HG03108 (cell line): ENCODE measurements around the gene CLIC5.

Experiments used
- ATAC-seq: cut with Tn5 transposase; IDR thresholded peaks from one replicate; pipeline ENCODE4 v1.9.1; 2021; ENCODE audit warnings: moderate library complexity; ENCODE audit not compliant: unreplicated experiment

Gene CLIC5

DNA sequence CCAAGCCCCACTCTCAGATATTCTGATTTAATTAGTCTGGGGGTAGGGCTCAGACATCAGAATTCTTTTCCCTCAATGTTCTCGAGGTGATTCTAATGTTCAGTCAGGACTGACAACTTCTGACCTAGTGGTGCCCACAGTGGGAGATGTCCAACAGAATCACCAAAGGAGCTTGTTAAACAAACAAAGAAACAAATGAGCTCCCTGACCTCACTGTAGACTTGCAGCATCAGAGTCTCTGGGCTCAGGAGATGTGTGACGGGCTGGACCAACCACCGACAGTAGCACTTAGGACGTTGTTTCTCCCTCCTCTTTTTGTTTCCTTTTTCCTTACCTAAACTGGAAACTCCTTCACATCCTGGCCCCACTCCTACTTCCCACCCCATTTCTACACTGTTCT lies 49.3 kb downstream of the CLIC5 start:
- ATAC-seq = no peak

DNA sequence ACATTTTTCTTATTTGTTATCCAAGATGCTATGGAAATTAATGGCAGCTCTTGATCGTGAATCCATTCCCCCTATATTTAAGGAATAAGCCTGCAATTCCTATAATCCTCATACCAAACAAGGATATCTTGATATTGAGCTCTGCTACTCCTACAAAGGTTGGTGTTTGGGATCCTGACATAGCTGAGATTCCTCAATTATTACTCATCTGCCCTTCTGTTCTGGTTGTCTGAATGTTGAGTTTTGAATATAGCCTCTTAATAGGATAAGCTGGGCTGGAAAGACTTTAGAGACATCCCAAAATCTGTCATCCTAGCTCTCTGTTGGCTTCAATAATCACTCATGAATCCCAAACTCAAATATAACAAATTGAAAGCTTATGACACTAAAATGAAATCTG lies 49.9 kb downstream of the CLIC5 start:
- no peak for ATAC-seq

GRCh38 chr6:45965007-45965406 lies 50.7 kb downstream of the CLIC5 start:
- no peak for ATAC-seq

DNA sequence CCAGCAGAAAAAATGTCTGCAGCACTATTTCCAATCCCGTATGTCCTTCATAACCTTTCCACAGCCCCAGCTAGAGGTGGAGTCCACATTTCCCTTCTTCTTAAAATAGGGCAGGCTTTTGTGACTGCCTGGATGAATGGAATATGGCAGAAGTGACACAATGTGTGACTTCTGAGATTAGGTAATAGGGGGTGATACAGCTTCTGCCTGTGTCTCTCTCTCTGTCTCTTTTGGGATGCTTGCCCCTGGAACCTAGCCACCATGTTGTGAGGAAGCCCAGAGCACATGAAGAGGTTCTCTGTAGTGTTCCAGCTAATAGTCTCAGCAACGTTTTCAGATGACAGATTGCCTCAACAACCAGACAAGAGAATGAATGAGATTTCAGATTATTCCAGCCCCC lies 51.4 kb downstream of the CLIC5 start:
- no peak for ATAC-seq

- ATAC-seq = no peak
Observed at GRCh38 chr6:45963896-45964295, 51.8 kb downstream of the CLIC5 start.

DNA sequence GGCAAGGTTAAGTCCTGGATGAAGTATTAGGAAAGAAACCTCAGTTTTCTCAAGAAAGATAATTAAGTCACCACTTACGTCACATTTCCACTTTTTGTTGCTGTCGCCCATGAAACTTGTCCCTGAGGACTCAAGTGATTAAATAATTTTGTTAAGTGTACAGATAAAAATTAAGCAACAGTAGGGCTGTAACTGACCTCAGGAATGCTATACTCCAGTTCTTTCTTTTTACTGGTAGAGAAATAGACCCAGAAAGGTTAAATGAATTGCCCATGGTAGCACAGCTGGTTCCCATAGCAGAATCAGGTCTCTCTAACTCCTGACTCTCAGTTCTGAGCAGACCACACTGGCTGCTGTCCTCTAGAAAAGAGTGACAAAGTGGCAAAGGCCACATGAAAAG lies 54.5 kb downstream of the CLIC5 start:
- ATAC-seq = no peak

DNA sequence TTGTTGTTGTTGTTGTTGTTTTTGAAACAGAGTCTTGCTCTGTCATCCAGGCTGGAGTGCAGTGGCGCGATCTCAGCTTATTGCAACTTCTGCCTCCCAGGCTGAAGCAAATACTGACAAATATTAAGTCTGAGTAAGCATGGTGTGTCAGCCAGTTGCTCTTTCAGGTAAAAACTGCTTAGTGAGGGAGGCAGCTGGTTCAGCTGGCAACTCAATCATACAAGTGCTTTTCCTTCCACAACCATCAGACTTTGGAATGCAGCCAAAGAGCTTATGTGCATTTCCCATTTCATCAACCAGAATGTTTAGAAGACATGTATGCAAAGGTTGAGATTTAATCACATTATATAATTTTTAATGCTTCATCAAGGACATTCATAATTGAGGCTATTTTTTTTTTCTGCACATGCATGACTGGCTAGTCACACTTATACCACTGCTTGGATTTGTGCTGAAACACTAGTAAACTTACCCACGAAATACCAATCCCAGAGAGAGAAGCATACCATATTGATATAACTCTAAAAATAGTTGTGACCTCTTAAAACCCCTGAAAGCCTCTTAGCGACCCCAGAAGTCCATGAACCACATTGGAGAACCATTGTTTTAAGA lies 56.0 kb downstream of the CLIC5 start:
- ATAC-seq = no peak

- no peak for ATAC-seq
Observed at GRCh38 chr6:45956663-45957062, 59.0 kb downstream of the CLIC5 start.

DNA sequence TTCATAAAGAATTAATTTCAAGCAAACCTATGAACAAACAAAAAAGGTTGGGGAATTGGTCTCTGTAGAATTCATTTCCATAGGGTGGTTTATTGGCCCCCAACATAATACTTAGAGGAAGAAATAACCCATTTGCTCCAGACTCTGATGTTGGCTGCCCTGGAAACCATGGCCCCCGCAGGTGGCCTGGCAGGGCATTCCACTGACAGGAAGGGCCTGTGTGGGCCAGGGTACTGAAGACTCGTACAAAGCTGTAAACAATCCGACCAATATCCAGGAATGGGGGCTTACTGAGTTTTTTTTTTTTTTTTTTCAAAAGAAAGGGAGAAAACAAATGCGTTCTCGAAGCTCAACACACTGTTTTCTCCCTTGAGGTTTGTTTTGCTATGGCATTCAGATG lies 59.5 kb downstream of the CLIC5 start:
- ATAC-seq = no peak

GRCh38 chr6:45955597-45955996 lies 60.1 kb downstream of the CLIC5 start:
- no peak for ATAC-seq

DNA sequence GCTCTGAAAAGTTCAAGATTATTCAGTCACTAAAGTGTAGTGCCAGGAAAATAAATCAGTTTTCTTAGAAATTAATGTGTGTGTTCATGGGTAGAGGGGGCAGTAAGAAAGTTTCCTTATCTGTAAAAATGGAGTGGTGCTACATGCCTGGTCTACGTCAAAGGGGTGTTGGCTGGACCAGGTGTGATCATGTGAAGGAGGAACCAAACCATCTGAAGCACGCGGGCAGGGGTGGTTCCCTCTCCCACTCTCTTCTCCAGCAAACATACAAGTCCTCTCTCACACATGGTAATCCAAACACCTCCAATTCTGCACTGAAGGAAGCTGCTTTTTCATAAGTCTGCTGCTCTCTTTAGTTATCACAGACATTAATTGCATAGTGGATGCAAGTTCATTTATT lies 63.1 kb downstream of the CLIC5 start:
- ATAC-seq = no peak

GRCh38 chr6:45952168-45952529 lies 63.5 kb downstream of the CLIC5 start:
- ATAC-seq = no peak

GRCh38 chr6:45951321-45952167 lies 64.1 kb downstream of the CLIC5 start:
- ATAC-seq = no peak

GRCh38 chr6:45949256-45949655 lies 66.4 kb downstream of the CLIC5 start:
- no peak for ATAC-seq

- ATAC-seq = no peak
Observed at GRCh38 chr6:45947807-45948206, 67.9 kb downstream of the CLIC5 start.

DNA sequence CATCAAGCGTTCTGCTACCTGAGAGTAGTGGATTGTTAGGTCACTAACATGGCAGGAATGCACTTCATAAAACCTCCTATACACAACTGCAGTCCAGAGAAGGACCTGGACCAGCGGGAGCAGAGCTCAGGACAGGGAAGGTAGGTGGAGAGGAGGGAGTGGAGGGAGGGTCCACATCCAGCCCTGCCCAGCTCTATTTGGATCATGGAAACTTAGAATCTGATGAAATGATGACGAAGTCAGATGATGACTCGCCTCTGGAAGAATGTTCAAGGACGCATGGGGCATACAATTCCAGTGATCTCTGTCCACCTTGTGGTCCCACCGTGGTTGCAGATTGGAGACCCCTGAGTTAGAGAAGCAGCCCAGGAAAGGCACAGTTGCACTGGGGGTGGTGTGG lies 68.8 kb downstream of the CLIC5 start:
- no peak for ATAC-seq

- no peak for ATAC-seq
Observed at GRCh38 chr6:45946352-45946751, 69.3 kb downstream of the CLIC5 start.

DNA sequence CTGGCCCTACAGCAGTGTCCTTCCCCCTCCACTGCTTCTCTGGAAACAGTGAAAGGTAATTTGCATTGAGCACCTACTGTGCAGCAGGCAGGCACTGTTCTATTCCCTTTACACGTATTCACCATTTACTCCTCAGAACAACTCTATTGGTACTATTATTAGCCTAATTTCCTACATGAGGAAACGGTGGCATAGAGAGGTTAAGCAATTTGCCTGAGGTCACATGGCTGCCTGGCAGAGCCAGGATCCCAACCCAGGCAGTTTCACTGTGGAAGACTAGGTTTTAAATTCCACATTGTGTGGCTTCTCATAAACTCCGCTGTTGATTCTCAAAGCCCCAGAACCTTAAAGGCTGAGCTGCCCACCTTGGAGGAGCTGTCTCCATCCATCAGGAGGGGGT lies 72.7 kb downstream of the CLIC5 start:
- ATAC-seq = no peak

DNA sequence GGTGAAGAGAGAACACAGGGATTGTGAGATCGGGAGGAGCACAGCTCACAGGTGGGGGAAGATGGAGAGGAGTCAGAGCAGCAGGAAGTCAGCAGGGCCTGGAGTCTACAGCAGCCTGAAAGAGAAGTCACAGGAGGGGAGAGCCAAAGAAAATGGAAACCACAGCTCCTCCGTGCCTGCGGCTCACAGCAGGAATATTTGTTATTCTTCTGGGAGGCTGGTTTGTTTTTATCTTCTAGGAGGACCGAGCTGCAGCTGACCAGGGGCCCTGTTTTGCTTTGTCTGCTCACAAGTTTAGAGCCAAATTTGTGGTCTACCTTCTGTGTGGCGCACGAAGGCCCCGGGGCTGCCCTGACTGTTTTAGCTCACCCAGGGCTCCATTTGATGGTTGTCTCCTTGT lies 81.8 kb downstream of the CLIC5 start:
- no peak for ATAC-seq

GRCh38 chr6:45931232-45931631 lies 84.4 kb downstream of the CLIC5 start:
- no peak for ATAC-seq

GRCh38 chr6:45930420-45931040 lies 85.1 kb downstream of the CLIC5 start:
- no peak for ATAC-seq
